Measurements from ENCODE around the gene KCNH1. TPM values are rescaled to one million over a fixed set of nuclear protein-coding genes. Genes with fewer than 3 reads are reported as not detected.

Gene KCNH1
- total RNA-seq, 1 donor from 2014 or later = not detected

DNA sequence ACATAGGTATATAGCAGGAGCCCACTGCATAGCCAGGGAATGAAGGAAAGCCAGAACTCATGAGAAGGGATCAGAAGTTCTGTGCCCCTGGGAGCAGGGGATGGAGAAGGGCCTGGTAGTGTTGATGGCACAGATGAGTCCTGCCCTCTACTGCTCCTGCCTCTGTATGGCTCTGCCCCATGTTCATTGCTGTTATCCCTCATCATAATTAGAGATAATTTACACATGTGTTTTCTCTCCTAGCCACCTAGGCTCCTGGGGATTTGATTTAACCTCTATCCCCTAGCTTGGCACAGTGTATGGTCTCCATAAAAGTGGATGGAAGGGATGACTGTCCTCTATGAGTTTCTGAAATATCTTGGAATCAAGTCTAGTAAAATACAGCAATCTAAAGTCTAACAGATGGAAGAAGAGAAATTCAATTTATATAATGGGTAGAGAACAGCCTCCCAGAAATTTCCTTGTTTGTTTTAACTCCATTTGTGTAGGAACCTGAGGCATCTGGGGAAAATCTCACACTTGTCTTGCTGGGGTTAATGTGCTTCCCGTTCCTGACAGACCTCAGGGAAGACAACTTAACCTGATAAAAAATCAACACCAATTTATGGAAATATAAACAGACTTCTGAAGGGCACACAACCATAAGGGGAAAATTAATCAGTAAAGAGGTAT is 411.4 kb downstream of the KCNH1 start:
- no peak for DNase-seq
- intact Hi-C loops (cut with DNase I) = no loop called here
- ATAC-seq (ENCODE audit: poor library complexity) = no peak

DNA sequence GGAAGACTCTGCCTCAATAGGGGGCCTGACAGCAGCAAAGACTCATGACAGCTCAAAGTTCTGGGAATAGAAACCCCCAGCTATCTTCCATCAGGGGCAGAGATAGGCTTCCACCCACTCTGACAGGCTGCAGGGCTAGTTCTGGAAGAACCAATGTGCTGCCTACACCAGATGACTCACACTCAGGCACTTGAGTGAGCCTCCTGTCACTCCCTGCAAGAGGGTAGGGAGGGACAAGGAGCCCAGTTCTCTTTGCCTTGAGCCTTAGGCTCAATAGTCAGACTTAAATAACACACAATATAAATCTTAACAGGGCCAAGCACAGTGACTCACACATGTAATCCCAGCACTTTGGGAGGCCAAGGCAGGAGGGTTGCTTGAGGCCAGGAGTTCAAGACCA is 418.9 kb downstream of the KCNH1 start:
- no peak for DNase-seq
- intact Hi-C loops (cut with DNase I) = no loop called here
- no peak for ATAC-seq (ENCODE audit: poor library complexity)

DNA sequence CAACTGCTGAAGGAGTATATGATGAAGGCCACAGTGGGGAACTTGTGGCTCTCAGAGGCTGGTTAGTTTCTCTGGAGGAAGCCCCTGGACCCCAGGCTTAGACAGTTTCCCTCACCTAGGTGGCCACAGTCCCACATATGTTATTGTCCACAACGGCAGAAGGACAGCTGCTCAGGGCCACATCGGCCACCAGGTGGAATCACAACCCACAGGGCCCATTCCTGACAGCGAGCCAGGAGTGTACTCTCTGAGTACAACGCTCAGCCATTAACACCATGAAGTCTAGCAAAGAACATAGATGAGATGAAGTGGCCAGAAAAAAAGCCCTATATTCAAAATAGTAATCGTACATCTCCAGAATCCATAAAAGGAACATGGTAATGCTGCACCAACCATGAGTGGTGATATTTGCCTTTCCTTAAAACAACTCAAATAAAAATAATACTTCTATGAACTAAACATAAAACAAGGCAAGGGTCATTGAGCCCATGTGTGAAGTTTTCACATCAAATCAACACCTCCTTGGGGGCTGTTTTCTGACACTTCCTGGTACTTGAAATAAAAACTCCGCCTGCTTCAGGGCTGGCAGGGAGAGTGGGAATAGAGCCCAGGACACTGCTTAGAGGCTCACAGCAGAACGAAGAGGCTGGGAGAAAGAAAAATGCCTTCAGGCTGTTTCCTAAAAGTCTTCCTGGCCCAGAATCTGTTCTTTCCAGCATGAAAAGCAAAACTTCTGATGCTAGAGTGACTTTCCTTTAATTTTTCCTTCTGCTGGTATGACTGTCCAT is 421.9 kb downstream of the KCNH1 start:
- DNase-seq = no peak
- intact Hi-C loops (cut with DNase I) = no loop called here
- peak; percentile 45 for ATAC-seq (ENCODE audit: poor library complexity)

DNA sequence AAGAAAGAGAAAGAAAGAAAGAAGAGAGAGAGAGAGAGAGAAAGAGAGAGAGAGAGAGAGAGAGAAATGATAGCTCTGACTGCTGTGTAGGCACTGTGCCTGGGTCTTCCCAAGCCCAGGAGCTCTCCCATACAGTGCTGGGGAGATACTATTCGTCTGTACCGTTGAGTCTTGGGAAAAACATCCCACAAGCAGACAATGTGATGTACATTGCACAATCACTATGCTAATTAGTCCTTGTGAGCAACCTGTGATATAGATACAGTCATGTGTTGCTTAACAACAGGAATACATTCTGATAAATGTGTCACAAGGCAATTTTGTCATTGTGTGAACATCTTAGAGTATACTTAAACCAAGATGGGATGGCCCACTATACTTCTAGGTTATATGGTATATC is 424.2 kb downstream of the KCNH1 start:
- DNase-seq (no peak), ATAC-seq (ENCODE audit: poor library complexity) (no peak)
- intact Hi-C loops (cut with DNase I) = no loop called here

DNA sequence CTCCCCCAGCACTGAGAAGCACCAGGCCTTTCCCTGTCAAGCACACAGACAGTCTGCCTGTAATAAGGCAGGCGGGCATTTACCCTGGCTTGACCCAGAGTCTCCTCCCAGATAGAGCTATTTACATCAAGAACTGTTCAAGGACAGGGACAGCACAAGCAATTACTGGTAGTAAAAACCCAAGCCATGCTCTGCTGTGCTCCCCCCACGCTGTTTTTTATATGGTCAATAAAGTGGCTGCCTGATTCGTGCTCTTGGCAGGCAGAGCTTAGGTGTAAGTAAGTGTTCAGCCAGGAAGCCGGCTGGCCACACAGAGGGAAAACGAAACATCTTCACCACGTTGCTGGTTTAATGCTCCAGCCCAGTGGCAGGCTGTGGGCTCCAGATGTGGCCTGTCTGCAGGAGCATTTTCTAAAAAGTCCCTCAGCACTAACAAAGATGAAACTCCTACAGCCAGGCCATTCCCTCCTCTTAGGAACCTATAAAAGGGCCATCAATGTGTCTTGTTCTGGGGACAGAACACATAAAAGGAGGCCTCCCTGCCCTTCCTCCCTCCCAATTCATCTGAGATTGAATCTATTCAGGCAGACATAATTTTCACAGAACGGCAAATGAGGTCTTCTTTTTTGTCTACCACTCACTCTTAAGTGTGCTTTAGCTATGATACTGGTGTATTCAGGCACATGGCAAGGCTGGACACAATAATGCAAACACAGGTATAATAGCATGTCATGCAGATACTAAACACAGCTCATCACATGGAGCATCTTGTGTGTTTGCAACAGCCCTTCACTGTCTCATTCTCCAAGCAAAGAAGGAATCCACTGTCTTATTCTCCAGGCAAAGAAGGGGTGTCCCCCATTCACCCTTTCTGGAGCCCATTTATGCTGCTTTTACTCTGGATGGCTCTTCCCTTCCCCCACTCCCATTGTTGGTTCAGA is 426.4 kb downstream of the KCNH1 start:
- ATAC-seq (ENCODE audit: poor library complexity) (no peak), DNase-seq (no peak)
- intact Hi-C loops (cut with DNase I) = no loop called here

DNA sequence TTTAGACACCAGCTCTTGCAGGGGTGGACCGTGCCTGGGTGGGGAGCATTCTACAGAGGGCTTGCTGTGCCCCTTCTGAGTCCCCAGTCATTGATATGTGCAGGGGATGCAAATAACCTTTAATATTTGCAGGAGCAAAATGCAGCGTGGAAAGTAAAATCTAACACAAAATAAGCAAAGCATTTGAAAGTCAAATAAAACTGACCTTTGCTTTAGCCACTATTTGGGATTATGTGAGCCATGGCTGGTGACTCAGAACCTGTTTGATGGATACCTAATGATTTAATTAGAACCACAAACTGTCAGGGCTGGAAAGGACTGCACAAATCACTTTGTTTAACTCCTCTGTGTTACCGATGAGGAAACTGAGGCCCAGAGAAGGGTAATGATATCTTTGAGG is 427.7 kb downstream of the KCNH1 start:
- intact Hi-C loops (cut with DNase I) = no loop called here
- no peak for DNase-seq
- ATAC-seq (ENCODE audit: poor library complexity) = no peak

DNA sequence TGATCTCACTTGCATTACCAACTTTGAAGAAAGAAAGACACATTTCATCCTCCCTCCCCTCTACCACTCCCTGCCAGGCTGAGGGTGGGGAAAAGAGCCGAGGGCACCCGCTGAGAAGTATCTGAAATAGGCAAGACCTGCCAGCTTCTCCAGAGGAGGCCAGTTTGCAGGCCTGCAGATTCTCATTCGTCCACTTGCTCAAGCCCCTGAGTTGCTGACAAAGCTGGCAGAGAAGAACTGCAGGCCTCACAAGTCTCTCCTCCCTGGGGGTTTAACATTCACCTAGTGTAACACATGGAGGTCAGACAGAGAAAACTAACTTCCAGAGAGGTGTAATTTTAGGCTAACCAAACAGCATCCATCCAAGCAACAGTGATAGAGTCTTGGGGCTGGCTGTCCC is 428.9 kb downstream of the KCNH1 start:
- ATAC-seq (ENCODE audit: poor library complexity) = no peak
- DNase-seq = no peak
- intact Hi-C loops (cut with DNase I) = no loop called here

DNA sequence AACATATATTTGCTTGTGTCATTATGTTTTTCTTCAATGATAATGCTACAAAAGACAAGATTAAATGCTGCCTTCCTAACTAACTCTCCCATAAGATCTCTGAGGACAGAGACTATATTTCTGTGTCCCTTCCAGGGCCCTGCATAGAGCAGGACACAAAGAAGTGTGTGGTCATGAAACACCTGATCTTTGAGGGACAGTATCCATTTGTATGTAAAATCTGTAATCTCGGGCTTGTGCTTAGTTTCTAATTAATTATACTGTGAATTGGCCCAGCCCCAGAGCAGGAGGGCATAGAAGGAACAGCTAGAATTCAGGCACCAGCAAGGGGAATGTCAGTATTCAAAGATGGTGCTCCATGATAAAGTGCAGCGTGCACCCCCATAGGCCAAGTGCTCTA is 430.4 kb downstream of the KCNH1 start:
- ATAC-seq (ENCODE audit: poor library complexity) (no peak), DNase-seq (no peak)
- intact Hi-C loops (cut with DNase I) = no loop called here

DNA sequence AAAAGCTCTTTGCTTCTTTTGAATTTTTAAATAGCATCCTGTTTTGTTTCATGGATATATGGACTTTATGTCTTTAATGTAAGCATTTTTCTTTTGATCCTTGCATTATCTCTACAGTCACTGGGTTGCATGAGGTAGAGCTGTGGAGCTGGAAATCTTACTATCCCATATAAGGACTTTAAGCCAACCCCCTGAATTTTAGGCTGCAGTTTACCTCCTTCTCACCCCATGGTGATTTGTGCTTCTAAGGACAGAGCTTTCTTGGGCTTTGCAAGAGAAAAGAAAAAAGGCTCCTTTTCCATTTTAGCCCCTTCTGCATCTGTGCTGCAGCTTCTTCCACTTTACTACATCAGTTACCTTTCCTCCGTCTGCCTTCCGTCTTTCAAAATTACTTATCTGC is 431.4 kb downstream of the KCNH1 start:
- ATAC-seq (ENCODE audit: poor library complexity) (no peak), DNase-seq (no peak)
- intact Hi-C loops (cut with DNase I) = no loop called here

DNA sequence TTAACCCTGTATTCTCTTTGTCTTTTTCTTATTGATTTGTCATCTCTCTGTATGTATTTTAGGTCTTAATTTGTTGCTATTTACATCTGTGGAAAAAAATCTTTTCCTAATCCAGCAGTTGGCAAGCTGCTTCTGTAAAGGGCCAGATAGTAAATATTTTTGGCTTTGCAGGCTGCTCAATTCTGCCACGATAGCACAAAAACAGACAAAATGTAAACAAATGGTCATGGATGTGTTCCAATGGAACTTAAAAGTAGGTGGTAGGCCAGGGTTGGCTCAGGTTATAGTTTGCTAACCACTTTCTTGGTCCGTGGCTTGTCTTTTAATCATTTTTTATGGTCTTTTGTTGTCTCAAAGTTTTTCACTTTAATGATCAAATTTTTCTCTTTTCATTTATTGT is 433.4 kb downstream of the KCNH1 start:
- no peak for DNase-seq
- intact Hi-C loops (cut with DNase I) = no loop called here
- ATAC-seq (ENCODE audit: poor library complexity) = no peak

DNA sequence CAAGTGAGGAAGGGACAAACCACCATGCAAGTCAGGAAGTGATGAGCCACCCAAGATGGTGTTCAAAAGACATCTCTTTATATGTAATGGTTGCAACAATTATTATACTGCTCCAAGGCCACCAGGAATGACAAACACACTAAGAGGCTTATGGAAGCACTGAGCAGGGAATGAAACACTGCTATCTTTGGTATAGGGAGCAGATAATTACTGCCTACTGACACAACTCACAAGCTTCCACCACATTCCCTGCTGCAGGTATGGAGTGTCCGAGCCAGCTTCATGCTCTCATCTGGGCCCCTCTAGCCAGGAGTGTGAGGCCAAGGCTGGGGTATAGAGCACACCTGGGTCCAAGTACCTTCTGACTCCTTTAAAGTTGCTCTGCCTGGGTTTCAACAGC is 433.9 kb downstream of the KCNH1 start:
- intact Hi-C loops (cut with DNase I) = no loop called here
- no peak for ATAC-seq (ENCODE audit: poor library complexity)
- no peak for DNase-seq

DNA sequence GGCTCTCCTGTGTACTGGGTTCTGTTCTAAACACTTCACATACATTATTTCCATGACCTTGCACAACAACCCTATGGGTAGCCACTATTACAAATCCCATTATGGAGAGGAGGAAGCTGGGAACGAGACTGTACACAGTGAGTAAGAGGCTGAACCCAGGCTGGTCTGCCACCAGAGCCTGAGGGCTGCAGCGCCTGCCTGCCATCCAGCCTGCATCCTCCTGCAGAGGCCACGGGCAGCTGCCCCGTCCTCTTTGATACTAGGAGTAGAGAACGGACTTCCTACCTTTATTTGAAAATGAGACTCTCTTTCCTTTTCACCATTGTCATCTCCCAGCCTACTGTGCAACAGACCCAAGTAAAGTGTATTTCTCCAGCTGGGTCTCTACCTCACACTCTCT is 435.3 kb downstream of the KCNH1 start:
- DNase-seq = no peak
- no peak for ATAC-seq (ENCODE audit: poor library complexity)
- intact Hi-C loops (cut with DNase I) = no loop called here

DNA sequence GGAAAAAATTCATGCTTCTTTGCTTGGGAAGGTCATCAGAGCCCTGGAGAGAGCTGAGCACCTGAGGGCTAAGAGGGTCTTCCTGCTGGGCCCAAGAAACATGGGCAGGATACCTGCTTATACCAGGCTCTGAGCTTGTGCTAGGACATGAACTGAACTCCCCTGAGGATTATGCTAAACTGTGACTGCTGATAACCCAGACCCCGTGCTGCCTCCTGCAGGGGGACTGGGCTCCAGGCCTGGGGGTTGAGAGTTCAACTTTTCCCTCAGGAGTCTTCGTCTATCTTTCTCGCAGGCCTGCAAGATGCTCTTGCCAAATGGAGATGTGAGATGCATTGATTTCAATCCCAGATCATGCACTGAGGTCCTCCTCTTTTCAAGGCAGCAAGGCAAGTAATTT is 436.8 kb downstream of the KCNH1 start:
- intact Hi-C loops (cut with DNase I) = no loop called here
- ATAC-seq (ENCODE audit: poor library complexity) = no peak
- DNase-seq = no peak

DNA sequence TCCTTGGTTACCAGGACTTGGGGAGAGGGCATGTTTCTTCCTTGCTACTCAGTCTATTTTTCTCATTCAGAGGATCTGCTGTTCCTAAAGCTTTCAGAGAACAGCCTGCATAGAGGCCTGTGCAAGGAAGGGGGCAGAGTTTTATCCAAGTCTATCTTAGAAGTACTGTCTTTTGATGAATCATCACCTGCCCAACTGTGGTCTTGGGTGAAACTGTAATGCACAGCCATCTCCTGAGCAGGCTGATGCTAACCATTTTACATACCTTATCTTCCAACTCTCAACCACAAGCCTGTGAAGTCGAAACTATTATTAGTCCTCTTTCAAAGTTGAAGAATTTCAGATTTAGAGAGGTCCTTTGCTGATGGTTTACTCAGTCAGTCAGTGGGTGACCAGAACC is 437.2 kb downstream of the KCNH1 start:
- DNase-seq (no peak), ATAC-seq (ENCODE audit: poor library complexity) (no peak)
- intact Hi-C loops (cut with DNase I) = no loop called here

DNA sequence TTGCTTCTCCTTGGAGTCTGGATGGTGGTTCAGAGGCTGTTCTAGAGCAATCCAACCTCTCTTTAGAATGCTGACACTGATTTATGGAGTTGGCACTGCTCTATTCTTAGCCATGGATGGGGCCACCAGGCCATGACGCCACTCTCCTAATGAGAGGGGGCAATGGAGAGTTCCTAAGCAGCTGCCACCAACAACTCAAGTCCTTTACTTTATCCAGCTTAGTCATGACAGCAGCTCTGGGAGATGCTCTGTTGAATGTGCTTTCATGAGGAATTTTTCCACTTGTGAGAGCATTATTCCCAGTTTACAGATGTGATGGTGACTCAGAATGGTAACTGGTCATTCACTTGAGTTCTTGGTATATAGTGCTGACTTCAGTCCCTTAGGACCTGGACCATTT is 438.9 kb downstream of the KCNH1 start:
- ATAC-seq (ENCODE audit: poor library complexity) (no peak), DNase-seq (no peak)
- intact Hi-C loops (cut with DNase I) = no loop called here

DNA sequence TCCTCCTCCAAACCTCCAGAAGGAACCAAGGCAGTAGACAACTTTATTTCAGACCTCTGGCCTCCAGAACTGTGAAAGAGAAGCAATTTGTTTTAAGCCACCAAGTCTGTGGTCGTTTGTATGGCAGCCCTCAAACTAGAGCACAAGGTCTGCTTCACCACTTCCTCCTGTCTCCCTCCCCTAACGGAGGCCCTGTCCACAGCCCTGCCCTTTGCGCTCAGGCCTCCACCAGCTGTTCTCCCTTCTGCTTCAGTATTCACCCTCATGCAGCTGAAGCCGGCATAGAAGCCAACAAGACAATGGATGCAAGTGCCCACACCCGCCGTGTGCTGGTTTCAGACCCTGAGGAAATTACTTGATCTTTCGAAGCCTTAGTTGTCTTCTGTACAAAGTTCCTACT is 441.2 kb downstream of the KCNH1 start:
- intact Hi-C loops (cut with DNase I) = no loop called here
- ATAC-seq (ENCODE audit: poor library complexity) = no peak
- no peak for DNase-seq

DNA sequence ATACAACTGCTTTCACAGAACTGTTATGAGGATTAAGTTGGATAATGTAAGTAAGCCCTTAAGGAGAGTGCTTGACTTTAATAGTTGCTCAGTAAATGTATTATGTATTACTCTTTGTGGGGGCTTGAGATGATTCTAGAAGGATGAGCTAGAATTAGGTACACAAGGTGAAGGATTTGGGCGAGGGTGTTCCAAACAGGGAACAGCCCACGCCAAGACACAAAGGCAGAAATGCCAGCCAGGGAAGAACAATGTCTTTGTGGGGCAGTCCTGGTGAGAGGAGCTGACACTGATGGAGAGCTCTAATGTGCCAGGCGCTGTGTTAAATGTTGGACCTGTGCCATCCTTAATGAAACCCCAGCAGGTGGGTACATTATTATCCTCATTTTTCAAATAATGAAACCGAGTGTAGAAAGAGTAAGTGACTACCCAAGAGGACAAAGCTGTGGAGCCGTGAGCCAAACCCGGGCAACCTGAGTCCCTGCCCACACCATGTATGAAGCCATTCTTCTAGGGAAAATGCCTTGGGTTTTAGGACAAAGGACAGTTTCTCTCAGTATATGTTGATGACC is 442.8 kb downstream of the KCNH1 start:
- intact Hi-C loops (cut with DNase I) = no loop called here
- DNase-seq (no peak), ATAC-seq (ENCODE audit: poor library complexity) (no peak)

DNA sequence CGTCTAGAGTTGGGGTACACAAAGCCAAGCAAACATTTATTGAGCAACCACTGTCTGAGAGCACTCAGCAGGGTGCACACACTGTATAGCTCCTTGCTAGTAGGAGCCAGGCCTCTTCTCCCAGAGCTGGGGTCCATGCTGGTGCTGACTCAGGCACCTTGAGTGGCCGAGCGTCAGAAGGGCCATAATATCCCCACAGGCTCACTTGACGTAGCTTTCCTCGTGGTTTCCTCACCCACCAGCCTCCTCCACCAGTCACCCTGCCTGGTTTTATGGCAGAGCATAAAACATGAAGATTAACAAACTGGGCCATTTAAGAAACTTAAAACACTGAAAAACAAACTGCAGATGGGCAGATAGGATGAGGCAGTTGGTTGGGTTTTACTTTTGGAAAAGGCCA is 443.7 kb downstream of the KCNH1 start:
- no peak for DNase-seq
- ATAC-seq (ENCODE audit: poor library complexity) = no peak
- intact Hi-C loops (cut with DNase I) = no loop called here

DNA sequence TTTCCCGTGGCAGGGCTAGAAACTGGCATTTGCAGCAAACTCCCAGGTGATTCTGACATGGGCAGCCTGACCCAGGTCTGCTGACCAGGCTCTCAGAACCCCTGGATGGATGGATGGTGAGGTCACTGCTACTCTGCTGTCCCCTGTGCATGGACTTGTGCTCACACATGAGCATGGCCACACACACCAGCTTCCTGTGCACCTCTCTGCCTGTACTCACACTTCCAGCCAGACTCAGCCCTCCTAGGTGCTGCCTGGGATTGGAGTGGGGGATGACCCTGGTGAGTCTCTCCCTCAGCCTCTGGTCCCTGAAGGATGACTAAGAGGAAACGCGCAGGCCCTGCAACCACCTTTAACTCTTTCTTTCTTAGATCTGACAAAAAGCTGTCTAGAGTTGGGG is 444.1 kb downstream of the KCNH1 start:
- intact Hi-C loops (cut with DNase I) = no loop called here
- DNase-seq (no peak), ATAC-seq (ENCODE audit: poor library complexity) (no peak)

Measured in Right ventricle myocardium superior (tissue), 1 donor.